Measurements from ENCODE around the gene DDX6.

Gene DDX6

GRCh38 chr11:118705111-118705741 lies 85.7 kb downstream of the DDX6 start:
- DNase-seq (ENCODE audit: low spot score), result no peak
- in situ Hi-C loops (cut with MboI; ENCODE audit: low sequenced_read_pairs, unreplicated experiment), result no loop called here

GRCh38 chr11:118703563-118704106 lies 87.3 kb downstream of the DDX6 start:
- no peak for DNase-seq (ENCODE audit: low spot score)
- no peak for TF ChIP-seq CTCF (IDR thresholded peaks at IDR 0.05; ENCODE audit: borderline replicate concordance, control extremely low read depth, extremely low read depth, insufficient read depth, missing control alignments)
- in situ Hi-C loops (cut with MboI; ENCODE audit: low sequenced_read_pairs, unreplicated experiment), result no loop called here

More at GRCh38 chr11:118705111-118705741, 85.7 kb downstream of the DDX6 start:
- no peak for TF ChIP-seq CTCF (IDR thresholded peaks at IDR 0.05; ENCODE audit: borderline replicate concordance, control extremely low read depth, extremely low read depth, insufficient read depth, missing control alignments)

GRCh38 chr11:118699506-118700220 lies 91.3 kb downstream of the DDX6 start:
- in situ Hi-C loops (cut with MboI; ENCODE audit: low sequenced_read_pairs, unreplicated experiment), result loop anchor here (10.0 kb wide), 1 partner anchor 255 kb away; the partner anchor contains the start of gene UPK2
- no peak for DNase-seq (ENCODE audit: low spot score)

More at GRCh38 chr11:118699506-118700220, 91.3 kb downstream of the DDX6 start:
- TF ChIP-seq CTCF (IDR thresholded peaks at IDR 0.05; ENCODE audit: borderline replicate concordance, control extremely low read depth, extremely low read depth, insufficient read depth, missing control alignments), result no peak

Measured in GM13976 (cell line).